A673 (cell line): ENCODE measurements around the gene RBBP5. TPM values are rescaled to one million over a fixed set of nuclear protein-coding genes. Genes with fewer than 3 reads are reported as not detected.
A peak's percentile ranks its signal among the peaks of the same experiment; 100 is the strongest.

Experiments used
- BruUV-seq: library from RNA; stranded (reverse); fragments of 400-500 nt; replicated peaks from 2 replicates; lab custom pipeline; 2021; lab: Mats Ljungman, UMichigan
- CTCF ChIA-PET: fragments of 300-600 bp; sonication (Branson Sonifier 250); formaldehyde crosslinking; loops from one replicate; lab custom pipeline; 2022; ENCODE audit warnings: antibody characterized with exemption; lab: Charles Lee
- POLR2A ChIA-PET: fragments of 300-600 bp; sonication (Branson Sonifier 250); formaldehyde crosslinking; loops from one replicate; lab custom pipeline; 2022; ENCODE audit warnings: antibody characterized with exemption; ENCODE audit not compliant: low non-redundant PET; lab: Charles Lee
- DNase-seq: peaks from one replicate; pipeline ENCODE4 v3.0.0-alpha.2; 2015; ENCODE audit warnings: low spot score
- H3K27ac ChIP-seq: fragments of 200-600 bp; sonication (generic); 2 replicates; pipeline ENCODE4 v1.5.1; 2016; ENCODE audit warnings: mixed run types, low read depth, mild to moderate bottlenecking, mixed read lengths, antibody characterized with exemption, low read length; ENCODE audit not compliant: poor library complexity, severe bottlenecking
- H3K27me3 ChIP-seq: fragments of 200-600 bp; sonication (generic); replicated peaks from 2 replicates; pipeline ENCODE4 v1.6.1; 2017; ENCODE audit warnings: mixed run types, low read depth, mild to moderate bottlenecking, mixed read lengths, antibody characterized with exemption, low read length; ENCODE audit not compliant: insufficient read depth, poor library complexity
- H3K36me3 ChIP-seq: fragments of 200-600 bp; sonication (generic); 2 replicates; pipeline ENCODE4 v1.6.1; 2016; ENCODE audit warnings: mixed run types, mild to moderate bottlenecking, mixed read lengths, antibody characterized with exemption, low read length; ENCODE audit not compliant: insufficient read depth, poor library complexity, severe bottlenecking
- H3K4me1 ChIP-seq: fragments of 200-600 bp; sonication (generic); 2 replicates; pipeline ENCODE4 v1.6.1; 2017; ENCODE audit warnings: mixed run types, mild to moderate bottlenecking, mixed read lengths, antibody characterized with exemption, low read length; ENCODE audit not compliant: insufficient read depth, poor library complexity, severe bottlenecking
- H3K4me3 ChIP-seq: fragments of 200-600 bp; sonication (generic); 2 replicates; pipeline ENCODE4 v1.5.1; 2016; ENCODE audit warnings: low read depth, mixed run types, mild to moderate bottlenecking, mixed read lengths, low read length; ENCODE audit not compliant: poor library complexity, severe bottlenecking
- H3K9me3 ChIP-seq: fragments of 200-600 bp; sonication (generic); 2 replicates; pipeline ENCODE4 v1.6.1; 2016; ENCODE audit warnings: mixed run types, low read depth, mild to moderate bottlenecking, mixed read lengths, antibody characterized with exemption, low read length; ENCODE audit not compliant: poor library complexity, severe bottlenecking
- CTCF ChIP-seq: fragments of 300-800, 200-600 bp; sonication (generic); conservative IDR thresholded peaks from 2 replicates; pipeline ENCODE4 v1.5.1; 2017; ENCODE audit warnings: low read depth, mild to moderate bottlenecking, antibody characterized with exemption, low read length, moderate library complexity, mixed read lengths
- EZH2 ChIP-seq: fragments of 200-600 bp; sonication (generic); IDR thresholded peaks from 2 replicates; pipeline ENCODE4 v1.6.1; 2017; ENCODE audit warnings: borderline replicate concordance, low read depth, mild to moderate bottlenecking, mixed read lengths, antibody characterized with exemption, low read length; ENCODE audit not compliant: poor library complexity, severe bottlenecking
- intact Hi-C: fragments of 100-400 bp; cut with micrococcal nuclease; formaldehyde crosslinking; loops from one replicate; pipeline ENCODE4 v1.10.0; 2022; ENCODE audit not compliant: unreplicated experiment
- total RNA-seq: library from RNA; stranded (reverse); gene quantifications from 2 replicates; pipeline ENCODE4 v1.2.3, GENCODE V29; 2021

The RBBP5 gene
- total RNA-seq, 1 experiment from 2014 or later = 32.0 TPM

GRCh38 chr1:205127646-205128045 lies 5.9 kb upstream of the RBBP5 start:
- no peaks in the 10 kb centered on the region for H3K36me3 ChIP-seq
- no peak for TF ChIP-seq EZH2
- intact Hi-C loops = no loop called here
- peaks cover 3% of the 10 kb centered on the region for H3K4me1 ChIP-seq
- H3K27me3 ChIP-seq = no peaks in the 10 kb centered on the region
- no peak overlapping the region for H3K27ac ChIP-seq
- no TSS peak for BruUV-seq
- H3K4me3 ChIP-seq = no peak overlapping the region
- POLR2A ChIA-PET = no interaction called here
- H3K9me3 ChIP-seq = no peaks in the 10 kb centered on the region
- DNase-seq = no peak
- CTCF ChIA-PET = no interaction called here

- H3K27me3 ChIP-seq = no peaks in the 10 kb centered on the region
- no peak for DNase-seq
- CTCF ChIA-PET = no interaction called here
- BruUV-seq = no TSS peak
- TF ChIP-seq EZH2 = no peak
- TF ChIP-seq CTCF = no peak
- H3K4me3 ChIP-seq = no peak overlapping the region
- no peaks in the 10 kb centered on the region for H3K36me3 ChIP-seq
- intact Hi-C loops = loop anchor here (5.0 kb wide), 1 partner anchor 133 kb away; no protein-coding TSS in a partner anchor
- POLR2A ChIA-PET = no interaction called here
- peaks cover 18% of the 10 kb centered on the region for H3K4me1 ChIP-seq
- no peak overlapping the region for H3K27ac ChIP-seq
- H3K9me3 ChIP-seq = no peaks in the 10 kb centered on the region
Observed at GRCh38 chr1:205124726-205125125, 2.9 kb upstream of the RBBP5 start.

GRCh38 chr1:205122489-205122882 lies 708 bp upstream of the RBBP5 start:
- DNase-seq = no peak
- intact Hi-C loops = loop anchor here (5.0 kb wide), 1 partner anchor 135 kb away; no protein-coding TSS in a partner anchor
- H3K4me1 ChIP-seq = peaks cover 18% of the 10 kb centered on the region
- H3K27me3 ChIP-seq = no peaks in the 10 kb centered on the region
- peak overlapping the region; percentile 87 for H3K4me3 ChIP-seq
- BruUV-seq = no TSS peak
- H3K36me3 ChIP-seq = no peaks in the 10 kb centered on the region
- no peak for TF ChIP-seq EZH2
- peak; percentile 23; the same call in 1 of the 2 replicates for TF ChIP-seq CTCF
- ChIA-PET POLR2A (interaction anchor here (0.9 kb wide), 1 partner anchor 11 kb away, joined by 3 read pairs; no protein-coding TSS in a partner anchor), CTCF (interaction anchor here (1.7 kb wide), 1 partner anchor 19 kb away, joined by 5 read pairs; no protein-coding TSS in a partner anchor)
- no peaks in the 10 kb centered on the region for H3K9me3 ChIP-seq
- peak overlapping the region; percentile 99 for H3K27ac ChIP-seq

- ChIA-PET POLR2A (no interaction called here), CTCF (no interaction called here)
- no TSS peak for BruUV-seq
- H3K36me3 ChIP-seq = peaks cover 12% of the 10 kb centered on the region
- TF ChIP-seq EZH2 (no peak), CTCF (no peak)
- DNase-seq = no peak
- no peak overlapping the region for H3K4me3 ChIP-seq
- peaks cover 18% of the 10 kb centered on the region for H3K4me1 ChIP-seq
- intact Hi-C loops = no loop called here
- H3K27ac ChIP-seq = no peak overlapping the region
- H3K9me3 ChIP-seq = no peaks in the 10 kb centered on the region
- H3K27me3 ChIP-seq = no peaks in the 10 kb centered on the region
Observed at GRCh38 chr1:205118752-205119151, 3.0 kb downstream of the RBBP5 start.
